Mesenchymal stem cell (in vitro differentiated cells and primary cell): ENCODE data around the gene PALMD.

ENCODE experiments used
- DNase-seq: peaks from one replicate; pipeline ENCODE4 v3.0.0-alpha.2; 2013
- H2AFZ ChIP-seq: one replicate; pipeline ENCODE4 v1.6.1; 2013; ENCODE audit warnings: low read depth, mild to moderate bottlenecking, control low read depth, inconsistent platforms, low read length, moderate library complexity
- H2AK5ac ChIP-seq: 2 replicates; pipeline ENCODE4 v1.6.1; 2013; ENCODE audit warnings: low read length, moderate library complexity, mild to moderate bottlenecking, inconsistent platforms; ENCODE audit not compliant: severe bottlenecking
- H2BK120ac ChIP-seq: one replicate; pipeline ENCODE4 v1.6.1; 2013; ENCODE audit warnings: low read depth, mild to moderate bottlenecking, inconsistent platforms, low read length, moderate library complexity
- H2BK12ac ChIP-seq, 2 experiments: one replicate each; pipeline ENCODE4 v1.6.1; 2013; ENCODE audit warnings: inconsistent platforms in 2 of 2, low read length in 2 of 2, mild to moderate bottlenecking in 2 of 2, moderate library complexity in 2 of 2, control low read depth in 1 of 2
- H2BK15ac ChIP-seq: one replicate; pipeline ENCODE4 v1.6.1; 2013; ENCODE audit warnings: mild to moderate bottlenecking, low read depth, inconsistent platforms; ENCODE audit not compliant: poor library complexity, severe bottlenecking
- H2BK5ac ChIP-seq: 2 replicates; pipeline ENCODE4 v1.6.1; 2013; ENCODE audit warnings: low read depth, mild to moderate bottlenecking, low read length, control low read depth, inconsistent platforms; ENCODE audit not compliant: poor library complexity, severe bottlenecking
- H3K14ac ChIP-seq, 2 experiments: one replicate each; pipeline ENCODE4 v1.6.1; 2013; ENCODE audit warnings: inconsistent platforms in 2 of 2, low read length in 2 of 2, control low read depth in 1 of 2, mild to moderate bottlenecking in 1 of 2, moderate library complexity in 1 of 2
- H3K18ac ChIP-seq, 2 experiments: one replicate each; pipeline ENCODE4 v1.6.1; 2013; ENCODE audit warnings: inconsistent platforms in 2 of 2, low read length in 2 of 2, control low read depth in 1 of 2, low read depth in 1 of 2, mild to moderate bottlenecking in 1 of 2
- H3K23ac ChIP-seq, 2 experiments: one replicate each; pipeline ENCODE4 v1.6.1; 2013; ENCODE audit warnings: inconsistent platforms in 2 of 2, low read length in 2 of 2, mild to moderate bottlenecking in 2 of 2, moderate library complexity in 2 of 2, control low read depth in 1 of 2
- H3K27ac ChIP-seq: 2 replicates; pipeline ENCODE4 v1.5.1; 2013; ENCODE audit warnings: mild to moderate bottlenecking, moderate library complexity, low read length, control low read depth, inconsistent platforms; ENCODE audit not compliant: poor library complexity, severe bottlenecking
- H3K27me3 ChIP-seq, 2 experiments: 2 replicates each; pipeline versions ENCODE4 v1.6.1 to v1.7.0; 2013; ENCODE audit warnings: low read length in 2 of 2, mild to moderate bottlenecking in 2 of 2, moderate library complexity in 2 of 2, control low read depth in 1 of 2, inconsistent platforms in 1 of 2; ENCODE audit not compliant: control insufficient read depth in 1 of 2, insufficient read depth in 1 of 2
- H3K36me3 ChIP-seq, 2 experiments: 2 replicates each; pipeline versions ENCODE4 v1.6.1 to v1.7.0; 2013; ENCODE audit warnings: low read length in 2 of 2, control low read depth in 1 of 2, inconsistent platforms in 1 of 2, low read depth in 1 of 2, mild to moderate bottlenecking in 1 of 2; ENCODE audit not compliant: insufficient read depth in 2 of 2, control insufficient read depth in 1 of 2
- H3K4ac ChIP-seq, 2 experiments: one replicate each; pipeline ENCODE4 v1.6.1; 2013; ENCODE audit warnings: inconsistent platforms in 2 of 2, low read length in 2 of 2, mild to moderate bottlenecking in 2 of 2, moderate library complexity in 2 of 2, control low read depth in 1 of 2, low read depth in 1 of 2
- H3K4me1 ChIP-seq: 2 replicates; pipeline ENCODE4 v1.6.1; 2013; ENCODE audit warnings: low read depth, low read length, control low read depth; ENCODE audit not compliant: control insufficient read depth, insufficient read depth
- H3K4me2 ChIP-seq: 2 replicates; pipeline ENCODE4 v1.6.1; 2013; ENCODE audit warnings: low read length, mild to moderate bottlenecking, inconsistent platforms; ENCODE audit not compliant: poor library complexity, severe bottlenecking
- H3K4me3 ChIP-seq, 2 experiments: 2 replicates each; pipeline versions ENCODE4 v1.5.1 to v1.7.0; 2013; ENCODE audit warnings: low read length in 2 of 2, mild to moderate bottlenecking in 2 of 2, control low read depth in 1 of 2, low read depth in 1 of 2; ENCODE audit not compliant: insufficient read depth in 1 of 2
- H3K79me1 ChIP-seq: replicated peaks from 2 replicates; pipeline ENCODE4 v1.6.1; 2013; ENCODE audit warnings: mild to moderate bottlenecking, control low read depth, low read length, inconsistent platforms; ENCODE audit not compliant: poor library complexity, severe bottlenecking
- H3K9ac ChIP-seq: 2 replicates; pipeline ENCODE4 v1.7.0; 2013; ENCODE audit warnings: mild to moderate bottlenecking, low read length, moderate library complexity
- H3K9me3 ChIP-seq: 2 replicates; pipeline ENCODE4 v1.7.0; 2013; ENCODE audit warnings: mild to moderate bottlenecking, low read length; ENCODE audit not compliant: control insufficient read depth
- H4K8ac ChIP-seq: one replicate; pipeline ENCODE4 v1.6.1; 2013; ENCODE audit warnings: inconsistent platforms, mild to moderate bottlenecking, low read length, moderate library complexity
- H4K91ac ChIP-seq: one replicate; pipeline ENCODE4 v1.6.1; 2013; ENCODE audit warnings: mild to moderate bottlenecking, low read length, inconsistent platforms
- WGBS: methylation state at CpG from one replicate; pipeline ENCODE4 v1.1.7; 2013; ENCODE audit warnings: mixed read lengths; 5-methylcytosine and 5-hydroxymethylcytosine counted together

The PALMD gene

GRCh38 chr1:99681583-99681982 lies 35.7 kb downstream of the PALMD start:
- no peaks in the 10 kb centered on the region for H3K27me3 ChIP-seq

GRCh38 chr1:99682291-99682751 lies 36.4 kb downstream of the PALMD start:
- no peaks in the 10 kb centered on the region for H3K27me3 ChIP-seq
- H2AFZ ChIP-seq: no peak overlapping the region
- no peak overlapping the region for H3K23ac ChIP-seq
- no peak overlapping the region for H4K91ac ChIP-seq
- H3K14ac ChIP-seq: no peak overlapping the region
- no peak overlapping the region for H3K4me2 ChIP-seq
- WGBS: 0% methylated on average over 3 of the region's 4 CpGs
- no peaks in the 10 kb centered on the region for H3K9me3 ChIP-seq
- H4K8ac ChIP-seq: peak overlapping the region; percentile 12
- H3K4me1 ChIP-seq: peaks cover 3% of the 10 kb centered on the region
- H2BK5ac ChIP-seq: no peak overlapping the region
- H2BK12ac ChIP-seq: no peak overlapping the region
- no peak overlapping the region for H3K4ac ChIP-seq
- peak overlapping the region in 1 of 2 experiments; percentile 38 for H3K18ac ChIP-seq
- no peak overlapping the region for H2AK5ac ChIP-seq
- H3K4me3 ChIP-seq: no peak overlapping the region
- peak; percentile 91 for DNase-seq
- H3K36me3 ChIP-seq: no peaks in the 10 kb centered on the region
- peak overlapping the region; percentile 50 for H3K27ac ChIP-seq
- H3K79me1 ChIP-seq: no peaks in the 10 kb centered on the region
- no peak overlapping the region for H3K9ac ChIP-seq
- no peak overlapping the region for H2BK15ac ChIP-seq
- H2BK120ac ChIP-seq: no peak overlapping the region

More at GRCh38 chr1:99681583-99681982, 35.7 kb downstream of the PALMD start:
- H3K27ac ChIP-seq: peak overlapping the region; percentile 81
- peak overlapping the region; percentile 18 to 88 for H3K18ac ChIP-seq
- H2AFZ ChIP-seq: no peak overlapping the region
- H3K4me3 ChIP-seq: no peak overlapping the region
- DNase-seq: peak; percentile 40
- H2BK5ac ChIP-seq: no peak overlapping the region
- no peaks in the 10 kb centered on the region for H3K9me3 ChIP-seq
- H3K9ac ChIP-seq: no peak overlapping the region
- H3K4me1 ChIP-seq: peaks cover 3% of the 10 kb centered on the region
- H3K4ac ChIP-seq: peak overlapping the region in 1 of 2 experiments; percentile 64
- no peaks in the 10 kb centered on the region for H3K36me3 ChIP-seq
- peak overlapping the region; percentile 45 for H2BK120ac ChIP-seq
- H3K79me1 ChIP-seq: no peaks in the 10 kb centered on the region
- 43% methylated on average over 3 of the region's 3 CpGs for WGBS
- peak overlapping the region; percentile 87 for H4K8ac ChIP-seq
- peak overlapping the region; percentile 75 to 99 for H2BK12ac ChIP-seq
- no peak overlapping the region for H2BK15ac ChIP-seq
- H3K23ac ChIP-seq: no peak overlapping the region
- no peak overlapping the region for H3K4me2 ChIP-seq
- H3K14ac ChIP-seq: peak overlapping the region in 1 of 2 experiments; percentile 36
- peak overlapping the region; percentile 67 for H4K91ac ChIP-seq
- H2AK5ac ChIP-seq: no peak overlapping the region

- H3K14ac ChIP-seq: no peak overlapping the region
- peak overlapping the region in 1 of 2 experiments; percentile 4 for H3K18ac ChIP-seq
- H3K27ac ChIP-seq: no peak overlapping the region
- H3K27me3 ChIP-seq: no peaks in the 10 kb centered on the region
- H3K9ac ChIP-seq: peak overlapping the region; percentile 22
- H3K23ac ChIP-seq: no peak overlapping the region
- no peak overlapping the region for H3K4me3 ChIP-seq
- H3K4me1 ChIP-seq: peaks cover 3% of the 10 kb centered on the region
- peak overlapping the region; percentile 29 to 33 for H2BK12ac ChIP-seq
- no peaks in the 10 kb centered on the region for H3K9me3 ChIP-seq
- H3K4ac ChIP-seq: peak overlapping the region in 1 of 2 experiments; percentile 56
- H3K4me2 ChIP-seq: no peak overlapping the region
- 26% methylated on average over 6 of the region's 6 CpGs for WGBS
- no peak overlapping the region for H2BK120ac ChIP-seq
- H3K79me1 ChIP-seq: no peaks in the 10 kb centered on the region
- no peak overlapping the region for H4K8ac ChIP-seq
- H3K36me3 ChIP-seq: no peaks in the 10 kb centered on the region
- H2AK5ac ChIP-seq: no peak overlapping the region
- H2BK5ac ChIP-seq: no peak overlapping the region
- no peak overlapping the region for H2AFZ ChIP-seq
- H2BK15ac ChIP-seq: no peak overlapping the region
- peak; percentile 75 for DNase-seq
- peak overlapping the region; percentile 14 for H4K91ac ChIP-seq
These were observed 39.7 kb downstream of the PALMD start for GRCh38 chr1:99685516-99686180.

DNA sequence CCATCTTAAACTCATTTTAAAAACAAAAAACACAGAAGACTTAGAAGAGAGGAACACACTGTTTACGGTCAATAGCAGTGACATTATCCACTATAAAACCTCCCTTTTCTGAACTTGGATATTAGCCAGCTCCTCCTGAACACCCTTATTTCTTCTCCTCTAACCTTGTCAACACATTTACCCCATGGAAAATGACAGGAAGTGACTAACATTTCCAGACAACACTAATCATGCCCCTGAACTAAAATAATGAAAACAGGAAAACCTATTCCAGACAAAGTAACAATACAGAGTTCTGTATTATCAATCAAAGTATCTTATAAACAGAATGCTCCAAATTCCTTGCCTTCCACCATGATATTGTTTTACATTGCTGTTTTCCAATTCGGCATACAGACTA lies 45.3 kb downstream of the PALMD start:
- Histone ChIP-seq H4K91ac (no peak overlapping the region), H2AFZ (no peak overlapping the region), H3K27me3 (no peaks in the 10 kb centered on the region), H3K23ac (no peak overlapping the region), H2AK5ac (no peak overlapping the region), H2BK120ac (no peak overlapping the region), H3K36me3 (no peaks in the 10 kb centered on the region), H3K4me2 (no peak overlapping the region), H3K4me1 (no peaks in the 10 kb centered on the region), H3K14ac (no peak overlapping the region), H3K79me1 (no peaks in the 10 kb centered on the region), H3K4me3 (no peak overlapping the region), H3K9me3 (no peaks in the 10 kb centered on the region), H2BK15ac (no peak overlapping the region), H2BK5ac (no peak overlapping the region), H3K27ac (no peak overlapping the region), H3K9ac (no peak overlapping the region), H4K8ac (no peak overlapping the region), H3K4ac (no peak overlapping the region), H3K18ac (no peak overlapping the region), H2BK12ac (no peak overlapping the region)
- 15% methylated on average over 2 of the region's 2 CpGs for WGBS
- peak; percentile 24 for DNase-seq
